Measurements from ENCODE around the gene LRCH4.

The LRCH4 gene

GRCh38 chr7:100585511-100586265 is at the start of gene LRCH4:
LRCH4 (minus strand) TSS chr7:100586129; CDS start chr7:100586100, 29 bp downstream.
- peak; percentile 50 for DNase-seq

DNA sequence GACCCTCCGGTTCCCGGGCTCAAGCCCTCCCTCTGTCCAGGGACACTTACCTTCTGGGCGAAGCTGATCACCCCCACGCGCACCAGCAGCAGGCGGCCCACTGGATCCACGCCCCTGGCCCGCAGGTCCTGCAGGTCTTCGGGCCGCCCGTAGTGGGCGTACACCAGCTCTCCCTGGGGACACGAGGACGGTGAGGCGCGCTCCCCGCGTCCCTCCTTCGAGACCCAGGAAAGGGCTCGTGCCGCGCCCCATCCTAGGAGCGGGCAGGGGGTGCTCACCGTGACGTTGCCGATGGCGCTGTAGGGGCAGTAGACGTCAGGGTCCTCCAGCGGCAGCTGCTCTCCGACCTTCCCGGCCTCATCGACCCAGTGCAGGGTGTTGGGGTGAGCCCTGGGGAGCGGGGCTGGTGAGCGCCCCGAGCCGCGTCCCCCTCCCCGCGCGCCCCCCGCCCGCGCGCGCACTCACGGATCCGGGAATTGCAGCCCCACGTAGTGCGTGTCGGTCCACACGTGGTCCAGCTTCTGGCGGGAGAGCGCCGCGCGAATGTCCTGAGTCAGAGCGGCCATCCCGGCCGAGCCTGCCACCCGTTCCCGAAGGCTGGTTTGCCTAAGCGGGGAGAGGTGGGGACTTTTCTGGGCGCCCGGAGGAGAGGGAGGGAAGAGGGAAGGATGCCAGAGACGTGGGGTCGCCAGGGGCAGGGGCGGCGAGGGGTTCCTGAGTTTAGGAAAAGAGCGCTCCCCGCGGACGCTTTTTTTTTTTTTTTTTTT is 47.2 kb upstream of the LRCH4 start:
- DNase-seq = peak; percentile 67

GRCh38 chr7:100630066-100630465 is 44.1 kb upstream of the LRCH4 start:
- DNase-seq = no peak

GRCh38 chr7:100629117-100629716 is 43.3 kb upstream of the LRCH4 start:
- DNase-seq = peak; percentile 45

- no peak for DNase-seq
These were observed 41.3 kb upstream of the LRCH4 start for GRCh38 chr7:100627238-100627549.

DNA sequence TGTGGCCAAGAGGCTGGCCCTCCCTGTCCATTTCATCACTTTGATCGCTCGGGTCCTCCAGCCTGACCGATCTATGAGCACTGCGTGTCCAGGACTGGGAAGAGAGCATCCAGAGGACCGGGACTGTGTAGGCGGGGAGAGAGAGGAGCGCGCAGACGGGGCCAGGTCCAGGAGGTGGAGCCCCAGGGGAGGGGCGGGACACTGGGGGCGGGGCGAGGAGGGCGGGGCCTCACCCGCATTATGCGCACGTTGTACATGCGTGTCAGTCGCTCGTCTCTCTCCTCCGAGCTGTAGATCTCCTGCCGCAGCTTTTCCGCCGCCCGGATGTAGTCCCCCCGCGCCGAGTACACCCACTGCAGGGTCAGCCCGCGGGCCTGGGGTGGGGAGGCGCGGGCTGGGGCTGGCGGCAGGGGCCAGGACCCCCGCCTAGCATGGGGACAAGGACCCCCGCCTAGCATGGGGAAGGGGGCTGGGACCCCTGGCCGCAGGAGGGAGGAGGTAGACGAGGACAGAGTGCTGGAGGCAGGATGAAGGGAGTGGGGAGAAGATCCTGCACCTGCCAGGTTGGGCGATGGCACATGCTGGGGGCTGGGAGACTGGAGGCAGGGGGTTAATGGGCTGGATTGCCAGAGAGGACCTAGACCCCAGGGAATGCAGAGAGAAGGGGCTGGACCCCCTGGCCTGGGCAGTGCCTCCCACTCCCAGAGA is 40.8 kb upstream of the LRCH4 start:
- peak; percentile 89 for DNase-seq

DNA sequence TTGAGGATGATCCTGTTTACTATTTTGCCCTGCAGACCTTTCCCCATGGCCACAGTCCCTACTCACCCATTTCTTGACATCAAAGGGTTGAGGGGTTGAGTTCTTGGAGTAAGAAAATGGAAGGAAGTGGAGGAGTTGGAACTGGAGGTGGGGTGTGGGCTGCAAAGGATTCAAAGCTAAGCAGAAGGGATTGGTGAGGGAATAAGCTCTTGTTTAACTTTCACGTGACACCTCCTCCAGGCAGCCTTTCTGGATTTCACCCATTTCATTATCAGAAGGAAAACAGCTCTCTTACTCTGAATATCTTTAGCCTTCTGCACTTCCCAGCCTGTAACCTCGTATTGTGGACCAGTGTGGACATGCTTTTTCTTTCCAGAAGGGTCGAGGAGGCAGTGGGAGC is 40.1 kb upstream of the LRCH4 start:
- DNase-seq = no peak

- no peak for DNase-seq
These were observed 38.3 kb upstream of the LRCH4 start for GRCh38 chr7:100623951-100624824.

DNA sequence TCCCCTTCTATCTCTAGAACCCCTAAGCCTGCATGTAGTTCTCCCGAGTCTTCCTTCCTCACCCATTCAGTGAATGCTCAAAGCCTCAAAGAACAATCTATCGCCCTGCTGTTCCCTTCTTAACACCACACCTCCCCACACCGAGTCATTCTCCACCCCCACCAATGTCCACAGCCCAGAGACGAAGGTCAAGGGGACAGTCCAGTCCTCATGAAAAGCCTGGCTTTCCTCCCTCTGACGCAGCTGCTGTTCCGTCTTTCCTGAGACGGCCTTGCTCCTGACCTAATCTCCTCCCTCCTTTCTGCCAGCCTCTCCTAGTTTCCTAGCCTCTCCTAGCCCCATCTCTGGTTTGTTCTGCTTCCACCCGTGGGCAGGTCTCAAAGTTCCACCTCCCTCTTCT is 35.6 kb upstream of the LRCH4 start:
- DNase-seq = no peak

DNA sequence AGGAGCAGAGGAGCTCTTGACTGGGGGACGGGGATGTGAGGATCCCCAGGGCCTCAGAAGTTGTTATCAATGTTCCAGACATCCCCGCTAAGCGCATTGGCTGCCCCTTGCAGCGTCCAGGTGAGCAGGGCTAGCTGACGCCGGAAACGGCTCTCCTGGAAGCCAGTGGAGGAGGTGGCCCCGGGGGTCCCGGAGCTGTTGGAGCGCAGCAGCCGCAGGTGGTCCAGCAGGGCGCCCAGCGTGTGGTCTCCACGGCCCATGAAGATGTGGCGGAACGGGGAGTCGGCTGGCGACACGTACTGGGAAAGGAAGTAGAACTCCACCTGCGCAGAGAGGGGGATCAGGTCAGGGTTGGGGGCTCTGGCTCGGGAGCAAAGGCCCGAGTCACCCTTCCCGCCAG is 34.9 kb upstream of the LRCH4 start:
- no peak for DNase-seq

DNA sequence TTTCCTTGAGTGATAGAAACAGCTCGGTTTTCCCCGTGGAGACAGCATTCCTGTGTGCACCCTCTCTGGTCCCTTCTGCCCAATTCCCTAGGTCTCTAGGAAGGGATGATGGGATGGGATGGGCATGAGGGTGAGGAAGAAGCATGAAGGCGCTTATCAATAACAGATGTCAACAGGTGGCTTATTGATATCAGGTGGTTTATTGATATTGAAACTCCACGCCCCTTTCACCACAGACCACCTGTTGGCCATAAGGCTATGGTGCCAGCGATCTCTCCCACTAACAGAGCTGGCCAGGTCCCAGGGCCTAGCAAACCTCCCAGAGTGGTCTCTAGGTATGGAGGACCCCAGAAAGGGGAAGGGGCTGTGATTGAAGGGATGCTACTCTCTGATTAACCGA is 34.3 kb upstream of the LRCH4 start:
- no peak for DNase-seq

- DNase-seq = no peak
These were observed 28.5 kb upstream of the LRCH4 start for GRCh38 chr7:100614308-100614861.

DNA sequence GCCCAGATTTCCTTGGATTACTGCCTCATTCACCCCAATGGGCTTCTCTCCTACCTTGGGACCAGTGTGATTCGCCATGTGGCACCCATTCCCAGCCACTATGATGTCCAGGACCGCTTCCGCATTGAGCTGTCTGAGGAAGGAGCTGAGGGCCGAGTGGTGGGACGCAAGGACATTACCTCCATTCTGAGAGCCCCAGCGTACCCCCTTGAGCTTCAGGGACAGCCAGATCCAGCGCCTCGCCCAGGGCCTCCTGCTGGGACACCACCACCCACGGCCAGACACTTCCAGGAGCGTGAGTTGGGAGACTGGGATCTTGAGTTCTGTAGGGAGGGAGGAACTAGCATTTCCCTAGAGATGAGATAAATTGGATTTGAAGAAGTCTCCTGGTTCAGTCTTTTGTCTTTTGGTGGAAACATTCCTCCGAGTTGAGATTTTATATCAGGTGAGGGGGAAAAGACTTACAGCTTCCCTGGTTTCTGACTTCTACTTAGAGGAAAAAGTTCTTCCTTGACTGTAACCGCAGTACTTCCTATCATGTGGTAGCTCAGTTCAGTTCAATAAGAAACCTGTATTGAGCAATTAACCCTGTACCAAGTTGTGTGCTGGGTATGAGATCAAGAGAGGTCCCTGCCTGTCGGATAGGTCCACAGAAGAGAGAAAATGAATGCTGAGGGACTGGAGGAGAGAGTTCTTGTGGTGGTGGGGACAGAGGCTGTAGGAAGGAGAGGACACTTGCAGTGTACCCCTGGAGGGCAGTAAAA is 27.7 kb upstream of the LRCH4 start:
- DNase-seq = no peak

DNA sequence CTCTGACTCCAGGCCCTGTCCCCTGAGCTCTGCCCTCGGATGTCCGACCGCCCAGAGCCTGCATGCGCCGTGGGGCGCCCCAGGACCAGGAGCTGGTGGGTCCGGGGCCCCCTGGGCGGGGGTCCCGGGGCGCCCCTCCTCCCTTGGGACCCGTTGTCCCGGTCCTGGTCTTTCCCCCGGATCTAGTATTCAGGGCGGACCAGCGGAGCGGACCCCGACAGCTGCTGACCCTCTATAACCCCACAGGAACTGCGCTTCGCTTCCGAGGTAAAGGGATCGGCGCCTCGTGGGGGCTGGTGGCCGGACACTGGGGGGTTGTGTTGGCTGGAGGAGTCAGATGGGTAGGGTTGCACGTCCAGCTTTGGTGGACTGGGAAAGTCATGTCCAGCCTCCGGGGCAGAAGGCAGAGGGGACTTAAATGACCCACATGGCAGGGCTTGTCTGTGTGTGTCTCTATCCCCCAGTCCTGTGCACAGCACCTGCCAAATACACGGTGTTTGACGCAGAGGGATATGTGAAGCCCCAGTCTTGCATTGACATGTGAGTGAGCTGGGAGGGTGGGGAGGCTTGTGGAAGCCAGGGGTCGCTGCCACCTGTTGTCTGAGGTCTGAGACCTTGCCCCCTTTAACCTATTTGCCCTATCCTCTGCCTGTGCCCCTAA is 26.9 kb upstream of the LRCH4 start:
- no peak for DNase-seq

GRCh38 chr7:100611983-100612729 is 26.2 kb upstream of the LRCH4 start, which contains the start of gene MOSPD3:
MOSPD3 (plus strand) TSS chr7:100612540; CDS start chr7:100612792, 252 bp downstream.
- DNase-seq = peak; percentile 98

DNA sequence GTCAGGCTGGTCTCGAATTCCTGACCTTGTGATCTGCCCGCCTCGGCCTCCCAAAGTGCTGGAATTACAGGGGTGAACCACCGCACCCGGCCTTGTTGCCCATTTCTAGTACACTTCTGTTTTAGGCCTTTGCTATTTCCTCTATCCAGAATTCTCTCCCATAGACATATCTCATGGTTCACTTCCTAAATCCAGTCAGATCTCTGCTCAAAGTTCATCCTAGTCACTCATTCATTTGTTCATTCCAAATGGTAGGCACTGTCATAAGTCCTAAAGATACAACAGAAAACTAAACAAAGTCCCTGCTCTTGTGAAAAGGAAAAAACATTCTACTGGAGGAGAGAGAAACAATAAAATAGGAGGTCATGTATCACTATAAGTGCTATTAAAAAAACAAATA is 24.0 kb upstream of the LRCH4 start:
- no peak for DNase-seq

DNA sequence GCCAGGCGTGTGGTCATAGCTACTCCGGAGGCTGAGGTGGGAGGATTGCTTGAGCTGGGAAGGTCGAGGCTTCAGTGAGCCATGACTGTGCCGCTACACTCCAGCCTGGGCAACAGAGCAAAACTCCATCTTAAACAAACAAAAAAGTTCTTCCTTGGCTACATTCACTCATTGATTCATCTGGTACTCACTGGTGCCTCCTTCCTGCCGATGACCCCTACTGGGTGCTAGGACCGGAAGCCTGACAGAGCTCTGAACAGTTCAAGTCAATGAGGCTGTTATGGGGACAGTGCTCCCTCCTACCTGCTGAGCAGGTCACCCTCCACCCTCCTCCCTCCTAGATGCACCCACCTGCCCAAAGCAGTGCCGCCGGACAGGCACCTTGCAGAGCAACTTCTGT is 21.2 kb upstream of the LRCH4 start:
- DNase-seq = no peak

DNA sequence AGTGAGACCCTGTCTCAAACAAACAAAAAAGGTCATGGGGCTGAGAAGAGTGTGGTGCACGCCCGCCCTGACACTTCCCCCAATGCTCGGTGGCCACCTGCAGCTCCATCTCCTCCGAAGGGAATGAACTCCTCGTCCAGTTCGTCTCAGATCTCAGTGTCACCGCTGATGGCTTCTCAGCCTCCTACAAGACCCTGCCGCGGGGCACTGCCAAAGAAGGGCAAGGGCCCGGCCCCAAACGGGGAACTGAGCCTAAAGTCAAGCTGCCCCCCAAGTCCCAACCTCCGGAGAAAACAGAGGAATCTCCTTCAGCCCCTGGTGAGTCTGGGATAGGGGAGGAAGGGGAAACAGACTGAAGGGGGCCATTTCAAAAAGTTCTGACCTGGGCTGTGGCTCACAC is 20.4 kb upstream of the LRCH4 start:
- no peak for DNase-seq

DNA sequence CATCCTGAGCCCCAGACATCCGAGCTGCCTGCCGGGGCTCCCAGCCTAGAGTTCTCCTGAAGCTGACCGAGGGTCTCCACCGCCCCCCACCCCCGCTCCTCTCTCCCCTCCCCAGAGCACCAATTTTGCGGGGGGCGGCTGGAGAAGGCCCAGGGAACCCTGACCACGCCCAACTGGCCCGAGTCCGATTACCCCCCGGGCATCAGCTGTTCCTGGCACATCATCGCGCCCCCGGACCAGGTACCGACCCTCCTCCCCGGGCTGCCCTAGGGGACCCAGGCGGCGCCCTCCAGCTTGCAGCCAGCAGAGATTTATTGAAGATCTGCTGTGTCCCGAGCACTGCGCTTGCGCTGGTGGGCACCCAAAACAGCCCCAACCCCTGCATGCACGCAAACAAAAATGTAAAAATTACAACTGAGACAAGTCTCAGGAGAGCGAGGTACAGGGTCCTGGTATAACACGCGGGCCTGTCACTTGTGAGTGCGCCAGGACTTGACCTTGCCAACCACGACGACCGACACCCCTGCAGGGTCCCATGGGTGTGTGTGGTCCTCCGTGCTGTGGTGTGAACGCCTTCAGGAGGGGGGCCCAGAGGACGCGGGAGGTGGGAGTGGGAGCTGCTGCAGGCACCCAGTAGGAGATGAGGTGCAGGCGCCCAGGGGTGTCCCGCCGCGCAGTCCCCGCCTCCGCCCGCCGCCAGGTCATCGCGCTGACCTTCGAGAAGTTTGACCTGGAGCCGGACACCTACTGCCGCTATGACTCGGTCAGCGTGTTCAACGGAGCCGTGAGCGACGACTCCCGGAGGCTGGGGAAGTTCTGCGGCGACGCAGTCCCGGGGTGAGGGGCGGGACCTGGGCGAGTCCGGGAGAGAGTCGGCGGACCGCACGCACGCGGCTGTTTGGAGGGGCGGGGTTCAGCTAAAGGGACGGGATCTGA is 19.3 kb upstream of the LRCH4 start:
- DNase-seq = no peak

Data from stimulated activated CD4-positive, alpha-beta T cell treated with anti-CD3 and anti-CD28 coated beads, Interleukin-1b, Interleukin-23, amount 100 ng/mL, for 48 hours (primary cell).